Upper lobe of right lung (tissue), 1 donor: ENCODE results near the gene ALOX5AP. TPM values are rescaled to one million over a fixed set of nuclear protein-coding genes. Genes with fewer than 3 reads are reported as not detected.

ENCODE experiments used
- ATAC-seq: fragments of 200-7000 bp; cut with Tn5 transposase; one replicate; pipeline ENCODE4 v1.9.1; 2020; ENCODE audit warnings: mild to moderate bottlenecking, moderate library complexity
- DNase-seq: peaks from one replicate; pipeline ENCODE4 v3.0.0-alpha.2; 2020
- H3K27ac ChIP-seq: fragments of 200-600 bp; one replicate; pipeline ENCODE4 v1.8.0; 2022
- H3K27me3 ChIP-seq: fragments of 200-600 bp; one replicate; pipeline ENCODE4 v1.8.0; 2022; ENCODE audit warnings: mild to moderate bottlenecking
- H3K36me3 ChIP-seq: fragments of 200-600 bp; one replicate; pipeline ENCODE4 v1.8.0; 2022
- H3K4me1 ChIP-seq: fragments of 200-600 bp; one replicate; pipeline ENCODE4 v1.8.0; 2022
- H3K4me3 ChIP-seq: fragments of 200-600 bp; one replicate; pipeline ENCODE4 v1.8.0; 2022; ENCODE audit warnings: mild to moderate bottlenecking
- H3K9me3 ChIP-seq: fragments of 200-600 bp; one replicate; pipeline ENCODE4 v1.8.0; 2022
- intact Hi-C: fragments of 100-400 bp; cut with DNase I; formaldehyde crosslinking; loops from one replicate; pipeline ENCODE4 v1.11.0; 2022
- total RNA-seq: library from RNA; stranded (reverse); fragmentation: NEBNext Ultra II Directional; extraction: Animal tissue kit (Norgen Biotek cat#: 25700); gene quantifications from one replicate; pipeline ENCODE4 v1.2.1, GENCODE V29; 2021
- TF ChIP-seq, protein P1 (sequence below): fragments of 200-600 bp; IDR thresholded peaks from one replicate; pipeline ENCODE4 v1.8.0; 2022; ENCODE audit warnings: antibody characterized with exemption
- donor health status: DM: no; HTN: yes; CAD: no; lungs with severe emphysema.

Gene ALOX5AP
- total RNA-seq, 1 donor from 2014 or later, result 195 TPM

- no peak for DNase-seq
- Histone ChIP-seq H3K27me3 (no peaks in the 10 kb centered on the region), H3K36me3 (no peaks in the 10 kb centered on the region), H3K4me3 (no peak overlapping the region), H3K27ac (no peak overlapping the region), H3K4me1 (peaks cover 25% of the 10 kb centered on the region), H3K9me3 (no peaks in the 10 kb centered on the region)
- TF ChIP-seq, protein P1, sequence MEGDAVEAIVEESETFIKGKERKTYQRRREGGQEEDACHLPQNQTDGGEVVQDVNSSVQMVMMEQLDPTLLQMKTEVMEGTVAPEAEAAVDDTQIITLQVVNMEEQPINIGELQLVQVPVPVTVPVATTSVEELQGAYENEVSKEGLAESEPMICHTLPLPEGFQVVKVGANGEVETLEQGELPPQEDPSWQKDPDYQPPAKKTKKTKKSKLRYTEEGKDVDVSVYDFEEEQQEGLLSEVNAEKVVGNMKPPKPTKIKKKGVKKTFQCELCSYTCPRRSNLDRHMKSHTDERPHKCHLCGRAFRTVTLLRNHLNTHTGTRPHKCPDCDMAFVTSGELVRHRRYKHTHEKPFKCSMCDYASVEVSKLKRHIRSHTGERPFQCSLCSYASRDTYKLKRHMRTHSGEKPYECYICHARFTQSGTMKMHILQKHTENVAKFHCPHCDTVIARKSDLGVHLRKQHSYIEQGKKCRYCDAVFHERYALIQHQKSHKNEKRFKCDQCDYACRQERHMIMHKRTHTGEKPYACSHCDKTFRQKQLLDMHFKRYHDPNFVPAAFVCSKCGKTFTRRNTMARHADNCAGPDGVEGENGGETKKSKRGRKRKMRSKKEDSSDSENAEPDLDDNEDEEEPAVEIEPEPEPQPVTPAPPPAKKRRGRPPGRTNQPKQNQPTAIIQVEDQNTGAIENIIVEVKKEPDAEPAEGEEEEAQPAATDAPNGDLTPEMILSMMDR, result no peak
- intact Hi-C loops, result no loop called here
- ATAC-seq, result no peak
Observed at GRCh38 chr13:30700364-30700763, 35.0 kb upstream of the ALOX5AP start.

GRCh38 chr13:30702006-30702405 lies 33.3 kb upstream of the ALOX5AP start:
- TF ChIP-seq, protein P1, result no peak
- DNase-seq, result no peak
- H3K27ac ChIP-seq, result no peak overlapping the region
- H3K4me1 ChIP-seq, result peaks cover 12% of the 10 kb centered on the region
- H3K36me3 ChIP-seq, result no peaks in the 10 kb centered on the region
- H3K27me3 ChIP-seq, result no peaks in the 10 kb centered on the region
- H3K9me3 ChIP-seq, result no peaks in the 10 kb centered on the region
- no peak overlapping the region for H3K4me3 ChIP-seq
- no peak for ATAC-seq
- intact Hi-C loops, result no loop called here

DNA sequence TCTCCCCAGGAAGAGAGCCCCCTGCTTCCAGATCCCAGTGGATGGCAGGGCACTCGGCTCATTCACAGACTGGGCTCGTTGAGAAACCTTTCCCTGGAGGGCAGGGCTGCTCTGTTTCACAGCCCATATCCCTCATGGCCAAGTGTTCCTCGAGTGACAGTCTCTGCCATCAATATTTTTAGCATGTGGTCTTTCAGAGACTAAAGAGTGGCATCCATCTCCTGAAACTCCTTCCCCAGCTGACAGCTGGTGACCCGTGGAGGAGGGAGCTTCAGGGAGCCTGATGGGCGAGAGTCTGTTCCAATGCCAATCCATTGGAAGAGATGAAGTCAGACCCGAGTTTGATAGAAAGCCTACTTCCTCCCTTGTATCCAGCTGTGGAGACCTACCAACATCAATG lies 30.7 kb upstream of the ALOX5AP start:
- TF ChIP-seq, protein P1, result no peak
- DNase-seq, result no peak
- Histone ChIP-seq H3K36me3 (no peaks in the 10 kb centered on the region), H3K9me3 (no peaks in the 10 kb centered on the region), H3K27ac (no peak overlapping the region), H3K4me1 (no peaks in the 10 kb centered on the region), H3K4me3 (no peak overlapping the region), H3K27me3 (no peaks in the 10 kb centered on the region)
- intact Hi-C loops, result no loop called here
- ATAC-seq, result no peak

- DNase-seq (no peak), ATAC-seq (no peak)
- TF ChIP-seq, protein P1, result no peak
- Histone ChIP-seq H3K27me3 (no peaks in the 10 kb centered on the region), H3K9me3 (no peaks in the 10 kb centered on the region), H3K4me1 (no peaks in the 10 kb centered on the region), H3K27ac (no peak overlapping the region), H3K4me3 (no peak overlapping the region), H3K36me3 (no peaks in the 10 kb centered on the region)
- intact Hi-C loops, result no loop called here
Observed at GRCh38 chr13:30705680-30706079, 29.7 kb upstream of the ALOX5AP start.

DNA sequence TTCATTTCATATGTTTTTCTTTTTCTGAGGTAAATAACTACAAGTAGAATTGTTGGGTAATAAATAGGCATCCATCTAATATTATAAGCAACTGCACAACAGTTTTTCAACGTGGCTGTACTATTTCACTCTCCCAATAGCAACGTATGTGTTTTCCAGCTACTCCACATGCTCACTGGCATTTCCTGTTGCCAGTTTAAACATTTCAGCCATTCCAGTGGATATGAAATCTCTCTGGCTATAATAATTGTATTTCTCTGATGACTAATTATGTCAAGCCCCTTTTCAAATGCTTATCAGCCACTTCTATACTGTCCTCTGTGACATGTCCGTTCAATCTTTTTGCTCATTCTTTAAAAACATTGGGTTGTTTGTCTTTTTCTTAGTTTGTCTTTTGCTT lies 26.8 kb upstream of the ALOX5AP start:
- Histone ChIP-seq H3K4me1 (peaks cover 3% of the 10 kb centered on the region), H3K36me3 (no peaks in the 10 kb centered on the region), H3K9me3 (no peaks in the 10 kb centered on the region), H3K4me3 (no peak overlapping the region), H3K27ac (no peak overlapping the region), H3K27me3 (no peaks in the 10 kb centered on the region)
- intact Hi-C loops, result no loop called here
- ATAC-seq, result no peak
- TF ChIP-seq, protein P1, result no peak
- no peak for DNase-seq

DNA sequence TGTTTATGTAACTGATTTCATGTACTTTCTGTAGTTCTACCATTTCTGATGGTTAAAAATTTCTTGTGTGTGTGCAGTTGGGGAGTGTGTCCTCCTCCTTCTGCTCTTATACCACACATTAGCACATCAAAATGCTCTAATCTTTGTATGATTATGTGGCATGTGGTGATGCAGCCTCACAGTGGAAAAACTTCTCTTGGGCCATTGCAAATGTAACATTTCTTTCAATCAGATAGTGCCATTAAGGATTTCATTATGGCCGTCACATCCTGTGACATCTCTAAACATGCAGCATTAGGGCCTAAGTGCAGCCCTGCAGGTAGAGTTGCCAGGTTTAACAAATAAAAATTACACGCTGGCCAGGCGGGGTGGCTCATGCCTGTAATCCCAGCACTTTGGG lies 24.9 kb upstream of the ALOX5AP start:
- ATAC-seq, result no peak
- TF ChIP-seq, protein P1, result no peak
- H3K9me3 ChIP-seq, result no peaks in the 10 kb centered on the region
- no peaks in the 10 kb centered on the region for H3K27me3 ChIP-seq
- no peak for DNase-seq
- no peaks in the 10 kb centered on the region for H3K36me3 ChIP-seq
- no peak overlapping the region for H3K4me3 ChIP-seq
- peaks cover 10% of the 10 kb centered on the region for H3K4me1 ChIP-seq
- intact Hi-C loops, result no loop called here
- H3K27ac ChIP-seq, result no peak overlapping the region
